RWPE1 (cell line): ENCODE measurements around the gene HLA-E.
"Not testable (repeated sequence)": the region's sequence is repeated elsewhere in the genome, so short reads cannot be mapped to it uniquely, and the experiment has no call there.

ENCODE experiments used
- CTCF ChIA-PET: fragments of 350-600 bp; sonication (Branson Sonifier 250); formaldehyde crosslinking; extraction: SDS; loops from one replicate; lab custom pipeline; 2021; lab: Yijun Ruan, JAX
- POLR2A ChIA-PET: fragments of 400-600 bp; formaldehyde crosslinking; extraction: SDS; loops from one replicate; lab custom pipeline; 2020; ENCODE audit warnings: antibody characterized with exemption; ENCODE audit not compliant: low non-redundant PET; lab: Yijun Ruan, JAX
- DNase-seq: peaks from one replicate; pipeline ENCODE4 v3.0.0; 2012; ENCODE audit warnings: low spot score
- H3K27ac ChIP-seq: fragments of 450-650 bp; 2 replicates; pipeline ENCODE4 v1.5.1; 2017
- TF ChIP-seq, protein P1 (sequence below): fragments of 450-650 bp; conservative IDR thresholded peaks from 2 replicates; pipeline ENCODE4 v1.5.1; 2017; ENCODE audit warnings: low read depth, mild to moderate bottlenecking

The HLA-E gene

DNA sequence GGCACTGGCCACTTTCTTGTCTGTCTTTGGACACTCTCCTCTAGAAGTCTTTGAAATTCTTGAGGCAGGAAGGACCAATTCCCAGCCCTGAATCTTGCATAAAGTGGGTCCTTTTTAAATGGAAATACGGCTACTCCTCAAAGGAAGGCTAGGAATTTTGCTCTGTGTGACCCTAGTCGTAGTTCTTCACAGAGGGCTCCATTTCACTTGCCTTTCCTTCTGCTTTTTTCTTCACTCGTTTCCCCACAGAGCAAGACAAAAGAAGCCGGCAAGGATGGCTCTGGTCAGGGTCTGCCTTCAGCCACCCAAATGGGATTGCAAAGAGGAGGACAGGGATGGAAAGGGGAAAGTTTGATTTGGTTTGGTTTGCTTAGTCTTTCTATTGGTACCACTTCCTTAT is 25.8 kb downstream of the HLA-E start:
- ChIA-PET POLR2A (no interaction called here), CTCF (no interaction called here)

DNA sequence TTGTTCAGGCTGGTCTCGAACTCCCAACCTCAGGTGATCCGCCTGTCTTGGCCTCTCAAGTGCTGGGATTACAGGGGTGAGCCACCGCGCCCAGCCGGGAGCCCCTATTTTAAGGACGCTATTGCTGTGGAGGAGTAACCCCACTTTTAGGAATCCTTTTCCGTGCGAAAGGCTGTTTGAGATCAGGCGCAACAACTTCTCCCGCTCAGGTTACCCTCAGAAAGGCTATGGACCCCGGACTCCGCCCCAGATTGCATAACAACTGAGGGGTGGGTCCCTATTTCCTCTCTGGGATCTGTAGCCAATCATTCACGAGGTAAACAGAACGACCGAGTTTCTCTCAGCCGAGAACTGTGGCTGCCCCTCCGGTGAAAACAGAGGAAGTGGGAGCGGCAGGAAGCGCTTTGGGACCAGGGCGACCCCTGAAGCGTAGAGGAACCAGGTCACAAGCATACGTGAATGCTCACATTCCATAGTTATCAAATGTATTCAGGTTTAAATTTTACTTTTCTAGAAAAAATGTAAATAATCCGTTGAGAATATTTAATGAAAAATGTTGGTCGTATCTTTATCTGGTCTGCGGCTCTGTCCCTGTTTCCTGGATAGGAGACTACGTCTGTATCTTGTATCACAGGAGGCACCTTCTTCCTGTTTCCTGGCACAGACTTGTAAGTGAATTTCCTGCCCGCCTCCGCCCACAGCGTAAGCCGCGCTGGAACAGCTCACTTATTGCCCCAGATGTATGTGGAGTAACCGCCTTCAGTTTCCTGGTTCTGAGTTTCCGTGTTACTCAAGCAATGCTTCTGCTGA is 26.8 kb downstream of the HLA-E start:
- TF ChIP-seq, protein P1, sequence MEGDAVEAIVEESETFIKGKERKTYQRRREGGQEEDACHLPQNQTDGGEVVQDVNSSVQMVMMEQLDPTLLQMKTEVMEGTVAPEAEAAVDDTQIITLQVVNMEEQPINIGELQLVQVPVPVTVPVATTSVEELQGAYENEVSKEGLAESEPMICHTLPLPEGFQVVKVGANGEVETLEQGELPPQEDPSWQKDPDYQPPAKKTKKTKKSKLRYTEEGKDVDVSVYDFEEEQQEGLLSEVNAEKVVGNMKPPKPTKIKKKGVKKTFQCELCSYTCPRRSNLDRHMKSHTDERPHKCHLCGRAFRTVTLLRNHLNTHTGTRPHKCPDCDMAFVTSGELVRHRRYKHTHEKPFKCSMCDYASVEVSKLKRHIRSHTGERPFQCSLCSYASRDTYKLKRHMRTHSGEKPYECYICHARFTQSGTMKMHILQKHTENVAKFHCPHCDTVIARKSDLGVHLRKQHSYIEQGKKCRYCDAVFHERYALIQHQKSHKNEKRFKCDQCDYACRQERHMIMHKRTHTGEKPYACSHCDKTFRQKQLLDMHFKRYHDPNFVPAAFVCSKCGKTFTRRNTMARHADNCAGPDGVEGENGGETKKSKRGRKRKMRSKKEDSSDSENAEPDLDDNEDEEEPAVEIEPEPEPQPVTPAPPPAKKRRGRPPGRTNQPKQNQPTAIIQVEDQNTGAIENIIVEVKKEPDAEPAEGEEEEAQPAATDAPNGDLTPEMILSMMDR = no peak
- peak; percentile 78 for DNase-seq
- ChIA-PET CTCF (interaction anchor here (0.6 kb wide), 1 partner anchor 30 kb away, joined by 4 read pairs; no protein-coding TSS in a partner anchor), POLR2A (no interaction called here)
- peak overlapping the region; percentile 95 for H3K27ac ChIP-seq

More for the DNA sequence above, 25.8 kb downstream of the HLA-E start:
- TF ChIP-seq, protein P1 = no peak
- no peak for DNase-seq
- peak overlapping the region; percentile 95 for H3K27ac ChIP-seq

DNA sequence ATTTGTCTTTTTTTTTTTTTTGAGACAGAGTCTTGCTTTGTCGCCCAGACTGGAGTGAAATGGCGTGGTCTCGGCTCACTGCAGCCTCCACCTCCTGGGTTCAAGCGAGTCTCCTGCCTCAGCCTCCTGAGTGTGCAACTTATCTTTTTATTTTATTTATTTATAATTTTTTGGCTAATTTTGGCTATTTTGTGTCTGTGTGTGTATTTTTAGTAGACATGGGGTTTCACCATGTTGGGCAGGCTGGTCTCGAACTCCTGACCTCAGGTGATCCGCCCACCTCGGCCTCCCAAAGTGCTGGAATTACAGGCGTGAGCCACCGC is 27.4 kb downstream of the HLA-E start:
- CTCF ChIA-PET = interaction anchor here (0.6 kb wide), 1 partner anchor 30 kb away, joined by 4 read pairs; no protein-coding TSS in a partner anchor
- POLR2A ChIA-PET, DNase-seq: not testable (repeated sequence)
- H3K27ac ChIP-seq = peak overlapping the region; percentile 95

DNA sequence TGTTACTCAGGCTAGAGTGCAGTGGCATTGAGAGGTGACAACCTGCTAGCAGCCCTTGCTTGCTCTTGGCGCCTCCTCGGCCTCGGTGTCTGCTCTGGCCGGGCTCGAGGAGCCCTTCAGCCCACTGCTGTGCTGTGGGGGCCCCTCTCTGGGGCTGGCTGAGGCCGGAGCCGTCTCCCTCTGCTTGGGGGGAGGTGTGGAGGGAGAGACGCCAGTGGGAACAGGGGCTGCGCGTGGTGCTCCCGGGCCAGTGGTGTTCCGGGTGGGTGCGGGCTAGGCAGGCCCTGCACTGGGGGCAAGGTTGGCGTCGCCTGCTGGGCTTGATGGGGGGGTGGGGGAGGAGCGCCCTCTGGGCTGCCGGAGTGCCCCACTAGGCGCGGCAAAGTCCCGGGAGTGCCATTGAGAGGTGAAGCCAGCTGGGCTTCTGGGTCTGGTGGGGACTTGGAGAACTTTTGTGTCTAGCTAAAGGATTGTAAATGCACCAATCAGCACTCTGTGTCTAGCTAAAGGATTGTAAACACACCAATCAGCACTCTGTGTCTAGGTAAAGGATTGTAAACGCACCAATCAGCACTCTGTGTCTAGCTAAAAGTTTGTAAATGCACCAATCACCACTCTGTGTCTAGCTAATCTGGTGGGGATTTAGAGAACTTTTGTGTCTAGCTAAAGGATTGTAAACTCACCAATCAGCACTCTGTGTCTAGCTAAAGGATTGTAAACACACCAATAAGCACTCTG is 28.6 kb downstream of the HLA-E start:
- DNase-seq, POLR2A ChIA-PET: not testable (repeated sequence)
- CTCF ChIA-PET = interaction anchor here (1.4 kb wide), 1 partner anchor 27 kb away, joined by 7 read pairs; no protein-coding TSS in a partner anchor
- peak overlapping the region; percentile 97 for H3K27ac ChIP-seq

DNA sequence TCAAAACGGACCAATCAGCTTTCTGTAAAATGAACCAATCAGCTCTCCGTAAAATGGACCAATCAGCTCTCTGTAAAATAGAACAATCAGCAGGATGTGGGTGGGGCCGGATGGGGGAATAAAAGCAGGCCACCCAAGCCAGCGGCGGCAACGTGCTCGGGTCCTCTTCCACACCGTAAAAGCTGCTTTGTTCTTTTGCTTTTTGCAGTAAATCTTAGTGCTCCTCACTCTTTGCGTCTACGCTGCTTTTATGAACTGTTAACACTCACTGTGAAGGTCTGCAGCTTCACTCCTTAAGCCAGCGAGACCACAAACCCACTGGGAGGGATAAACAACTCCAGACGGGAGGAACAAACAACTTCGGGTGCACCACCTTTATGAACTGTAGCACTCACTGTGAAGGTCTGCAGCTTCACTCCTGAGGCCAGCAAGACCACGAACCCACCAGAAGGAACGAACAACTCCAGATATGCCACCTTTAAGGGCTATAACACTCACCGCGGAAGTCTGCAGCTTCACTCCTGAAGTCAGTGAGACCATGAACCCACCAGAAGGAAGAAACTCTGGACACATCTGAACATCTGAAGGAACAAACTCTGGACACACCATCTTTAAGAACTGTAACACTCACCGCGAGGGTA is 29.3 kb downstream of the HLA-E start:
- POLR2A ChIA-PET, DNase-seq: not testable (repeated sequence)
- CTCF ChIA-PET = interaction anchor here (1.4 kb wide), 1 partner anchor 26 kb away, joined by 7 read pairs; no protein-coding TSS in a partner anchor
- H3K27ac ChIP-seq = peak overlapping the region; percentile 97

DNA sequence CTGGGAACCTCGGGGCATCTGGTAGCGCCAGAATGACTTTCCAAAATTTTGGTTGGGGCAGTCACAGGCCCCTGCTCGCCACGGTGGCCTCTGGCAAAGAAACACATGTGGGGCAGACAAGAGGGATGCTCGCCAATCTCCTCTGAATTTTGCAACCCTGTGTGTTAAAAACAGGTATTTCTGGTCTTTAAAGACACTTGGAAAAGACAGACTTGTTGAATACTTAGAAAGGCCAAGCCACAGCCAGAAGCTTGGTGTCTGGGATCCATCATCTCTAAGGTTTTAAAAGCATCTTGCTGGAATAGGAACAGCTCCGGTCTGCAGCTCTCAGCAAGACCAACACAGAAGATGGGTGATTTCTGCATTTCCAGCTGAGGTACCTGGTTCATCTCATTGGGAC is 31.2 kb downstream of the HLA-E start:
- H3K27ac ChIP-seq = peak overlapping the region; percentile 97
- ChIA-PET CTCF (no interaction called here), POLR2A (no interaction called here)
- TF ChIP-seq, protein P1 = no peak
- no peak for DNase-seq

DNA sequence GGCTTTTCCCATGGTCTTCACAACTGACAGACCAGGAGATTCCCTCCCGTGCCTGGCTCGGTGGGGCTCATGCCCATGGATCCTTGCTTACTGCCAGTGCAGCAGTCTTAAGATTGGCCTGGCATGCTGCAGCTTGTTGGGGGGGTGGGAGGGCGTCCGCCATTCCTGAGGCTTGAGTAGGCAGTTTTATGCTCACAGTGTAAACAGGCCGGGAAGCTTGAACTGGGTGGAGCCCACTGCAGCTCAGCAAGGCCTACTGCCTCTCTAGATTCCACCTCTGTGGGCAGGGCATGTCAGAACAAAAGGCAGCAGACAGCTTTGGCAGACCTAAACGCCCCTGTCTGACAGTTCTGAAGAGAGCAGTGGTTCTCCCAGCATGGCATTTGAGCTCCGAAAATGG is 31.8 kb downstream of the HLA-E start:
- ChIA-PET POLR2A (interaction anchor here (1.1 kb wide), 1 partner anchor 16 kb away, joined by 4 read pairs; no protein-coding TSS in a partner anchor), CTCF (interaction anchor here (1.1 kb wide), 1 partner anchor 21 kb away, joined by 3 read pairs; no protein-coding TSS in a partner anchor)
- peak overlapping the region; percentile 97 for H3K27ac ChIP-seq
- DNase-seq = peak; percentile 84

DNA sequence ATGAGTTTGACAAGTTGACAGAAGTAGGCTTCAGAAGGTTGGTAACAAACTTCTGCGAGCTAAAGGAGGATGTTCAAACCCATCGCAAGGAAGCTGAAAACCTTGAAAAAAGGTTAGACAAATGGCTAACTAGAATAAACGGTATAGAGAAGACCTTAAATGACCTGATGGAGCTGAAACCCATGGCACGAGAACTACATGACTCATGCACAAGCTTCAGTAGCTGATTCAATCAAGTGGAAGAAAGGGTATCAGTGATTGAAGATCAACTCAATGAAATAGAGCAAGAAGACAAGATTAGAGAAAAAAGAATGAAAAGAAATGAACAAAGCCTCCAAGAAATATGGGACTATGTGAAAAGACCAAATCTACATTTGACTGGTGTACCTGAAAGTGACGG is 32.6 kb downstream of the HLA-E start:
- DNase-seq = not testable (repeated sequence)
- H3K27ac ChIP-seq = peak overlapping the region; percentile 97
- ChIA-PET CTCF (interaction anchor here (0.7 to 1.1 kb wide), 2 partner anchors 10 to 21 kb away, joined by 3 to 4 read pairs; no protein-coding TSS in a partner anchor), POLR2A (interaction anchor here (1.1 kb wide), 1 partner anchor 17 kb away, joined by 4 read pairs; no protein-coding TSS in a partner anchor)

DNA sequence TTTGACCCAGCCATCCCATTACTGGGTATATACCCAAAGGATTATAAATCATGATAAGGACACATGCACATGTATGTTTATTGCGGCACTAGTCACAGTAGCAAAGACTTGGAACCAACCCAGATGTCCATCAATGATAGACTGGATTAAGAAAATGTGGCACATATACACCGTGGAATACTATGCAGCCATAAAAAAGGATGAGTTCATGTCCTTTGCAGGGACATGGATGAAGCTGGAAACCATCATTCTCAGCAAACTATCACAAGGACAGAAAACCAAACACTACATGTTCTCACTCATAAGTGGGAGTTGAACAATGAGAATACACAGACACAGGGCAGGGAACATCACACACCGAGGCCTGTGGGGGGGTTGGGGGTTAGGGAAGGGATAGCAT is 37.1 kb downstream of the HLA-E start:
- DNase-seq, POLR2A ChIA-PET, CTCF ChIA-PET, H3K27ac ChIP-seq: not testable (repeated sequence)

DNA sequence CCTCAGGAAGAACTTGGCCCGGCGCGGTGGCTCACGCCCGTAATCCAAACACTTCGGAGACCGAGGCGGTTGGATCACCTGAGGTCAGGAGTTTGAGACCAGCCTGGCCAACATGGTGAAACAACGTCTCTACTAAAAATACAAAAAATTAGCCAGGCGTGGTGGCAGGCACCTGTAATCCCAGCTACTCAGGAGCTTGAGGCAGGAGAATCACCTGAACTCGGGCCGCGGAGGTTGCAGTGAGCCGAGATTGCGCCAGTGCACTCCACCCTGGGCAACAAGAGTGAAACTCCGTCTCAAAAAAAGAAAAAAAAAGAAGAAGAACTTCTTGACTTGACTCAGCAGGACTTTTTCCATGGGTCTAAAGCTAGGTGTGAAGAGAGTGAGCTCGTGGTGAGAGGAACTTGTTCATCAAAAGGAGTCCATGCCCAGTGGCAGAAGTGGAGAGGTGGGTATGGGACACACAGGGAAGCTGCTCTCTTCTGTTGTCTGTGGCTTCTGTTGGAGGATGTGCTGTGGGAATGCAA is 40.1 kb downstream of the HLA-E start:
- peak overlapping the region; percentile 26; the same call in 1 of the 2 replicates for H3K27ac ChIP-seq
- CTCF ChIA-PET = interaction anchor here (0.7 to 1.5 kb wide), 4 partner anchors 12 to 263 kb away, joined by 3 to 6 read pairs (median 4); no protein-coding TSS in a partner anchor
- POLR2A ChIA-PET, DNase-seq: not testable (repeated sequence)
